Heart left ventricle (tissue), 16 donors: ENCODE measurements around the gene NPM3. TPM values are rescaled to one million over a fixed set of nuclear protein-coding genes. Genes with fewer than 3 reads are reported as not detected.
"Not testable (repeated sequence)": the region's sequence is repeated elsewhere in the genome, so short reads cannot be mapped to it uniquely, and the experiment has no call there.

Experiments used
- ATAC-seq, 4 donors: fragments of 200-7000 bp; cut with Tn5 transposase; one replicate each; pipeline ENCODE4 v1.9.1; 2020 to 2022; ENCODE audit warnings: moderate library complexity in 4 of 4, mild to moderate bottlenecking in 3 of 4, moderate number of reproducible peaks in 1 of 4
- DNase-seq, 5 donors: peaks; one replicate each; pipeline ENCODE4 v3.0.0-alpha.2; 2020
- H3K27ac ChIP-seq, 12 donors: fragments of 200-600 bp; sonication (generic) in 4 of 12; one replicate each; pipeline versions ENCODE4 v1.5.0 to v1.8.0; 2016 to 2022; ENCODE audit warnings: mild to moderate bottlenecking in 2 of 12
- H3K27me3 ChIP-seq, 9 donors: fragments of 200-600 bp; sonication (generic) in 2 of 9; one replicate each; pipeline versions ENCODE4 v1.5.1 to v1.8.0; 2016 to 2022; ENCODE audit warnings: mild to moderate bottlenecking in 3 of 9
- H3K36me3 ChIP-seq, 9 donors: fragments of 200-600 bp; sonication (generic) in 2 of 9; one replicate each; pipeline versions ENCODE4 v1.5.0 to v1.8.0; 2018 to 2022; ENCODE audit warnings: mild to moderate bottlenecking in 2 of 9
- H3K4me1 ChIP-seq, 12 donors: fragments of 200-600 bp; sonication (generic) in 4 of 12; one replicate each; pipeline versions ENCODE4 v1.5.0 to v1.8.0; 2016 to 2022; ENCODE audit warnings: mild to moderate bottlenecking in 3 of 12
- H3K4me3 ChIP-seq, 12 donors: fragments of 200-600 bp; sonication (generic) in 4 of 12; one replicate each; pipeline versions ENCODE4 v1.5.0 to v1.8.0; 2017 to 2022; ENCODE audit warnings: mild to moderate bottlenecking in 9 of 12, moderate library complexity in 4 of 12
- H3K9me3 ChIP-seq, 12 donors: fragments of 200-600 bp; sonication (generic) in 4 of 12; one replicate each; pipeline versions ENCODE4 v1.5.0 to v1.8.0; 2016 to 2022; ENCODE audit warnings: mild to moderate bottlenecking in 1 of 12
- POLR2A ChIP-seq, 2 donors: fragments of 450-650 bp; IDR thresholded peaks; one replicate each; pipeline ENCODE4 v1.6.1; 2017; ENCODE audit warnings: antibody characterized with exemption in 2 of 2, mild to moderate bottlenecking in 2 of 2, moderate library complexity in 2 of 2
- WGBS, 4 donors: extraction: QIAGEN DNeasy Blood & Tissue Kit in 2 of 4; methylation state at CpG; one replicate each; pipeline versions ENCODE4 v1.1.5 to v1.1.7; 2013 to 2018; 5-methylcytosine and 5-hydroxymethylcytosine counted together
- intact Hi-C, 10 donors: fragments of 100-400 bp; cut with DNase I; formaldehyde crosslinking; loops; one replicate each; pipeline versions ENCODE4 v1.11.1 to v1.14.2; 2022
- polyA plus RNA-seq, 2 donors: library from polyadenylated mRNA; stranded (reverse); fragments of 200-250 nt; gene quantifications; one replicate each; pipeline ENCODE4 v1.2.3, GENCODE V29; 2013
- total RNA-seq, 9 donors: library from RNA; depleted of rRNA in 2 of 9; stranded (reverse); fragments of >200 nt in 2 of 9; fragmentation: NEBNext Ultra II Directional in 3 of 9; extraction: Animal tissue kit (Norgen Biotek cat#: 25700) in 3 of 9; gene quantifications; one replicate each; pipeline versions ENCODE4 v1.1.0 to v1.2.4, GENCODE V29; 2016 to 2023
- TF ChIP-seq, protein P1 (sequence below), 12 donors: fragments of 200-600 bp; sonication (generic) in 4 of 12; IDR thresholded peaks; one replicate each; pipeline versions ENCODE4 v1.5.0 to v1.8.0; 2018 to 2022; ENCODE audit warnings: antibody characterized with exemption in 12 of 12, mild to moderate bottlenecking in 5 of 12
- donor health status: ischemic (EF 13 %, LVEDD 7.1; RV severe dilation, severe dysfunction).
- donor health status: healthy with polysubstance abuse.
- donor health status: DM: no; HTN: yes; CAD: no.
- donor health status: DM: no; HTN: no; CAD: no.
- donor health status: ischemic (EF 25% LVEDD 6.9; RV normal size, moderate dysfunction).
- donor health status: ischemic (EF 25% LVEDD 5.7; RV mildly dilated, moderate dysfunction).
- donor health status: healthy.
- donor health status: DM: yes; HTN: yes; CAD: no.
- donor health status: ischemic (EF 35%, LVEDD 5.7; RV mildly dilated, moderate dysfunction).
- donor health status: nonischemic (EF 11% LVEDD 7.7; RV severe dilation, severe dysfunction).
- donor health status: DM: yes; HTN: yes; CAD: no.
- donor health status: PGD.
- donor health status: ischemic (EF 29% LVEDD 5.4; RV normal size, mild dysfunction).
- donor health status: nonischemic (EF 23%, LVEDD 6.1; RV moderate dilation, normal function).

Gene NPM3
- total and polyA plus RNA-seq, 11 donors: 5.9 to 24.9 (median 10.5) TPM

DNA sequence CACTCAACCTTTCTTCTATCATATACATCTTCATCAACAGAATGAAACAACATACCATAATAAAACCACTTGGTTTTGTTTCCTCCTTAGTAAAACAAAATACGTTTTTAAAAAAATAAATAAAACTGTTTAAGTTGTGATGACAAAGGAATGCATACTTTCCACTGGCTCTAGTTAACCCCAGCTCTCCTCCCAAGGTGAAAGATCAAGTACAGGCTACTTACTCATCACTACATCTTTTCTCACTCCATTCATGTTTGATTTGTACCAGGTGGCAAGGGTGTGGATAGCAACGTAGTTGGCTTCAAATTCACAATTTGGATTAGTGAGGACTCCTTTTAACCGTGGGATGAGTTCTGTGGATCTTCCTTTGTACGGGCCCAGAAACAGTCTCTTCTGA, 20.3 kb upstream of the NPM3 start:
- no peaks in the 10 kb centered on the region for H3K9me3 ChIP-seq
- no peak overlapping the region for H3K4me3 ChIP-seq
- TF ChIP-seq, protein P1, sequence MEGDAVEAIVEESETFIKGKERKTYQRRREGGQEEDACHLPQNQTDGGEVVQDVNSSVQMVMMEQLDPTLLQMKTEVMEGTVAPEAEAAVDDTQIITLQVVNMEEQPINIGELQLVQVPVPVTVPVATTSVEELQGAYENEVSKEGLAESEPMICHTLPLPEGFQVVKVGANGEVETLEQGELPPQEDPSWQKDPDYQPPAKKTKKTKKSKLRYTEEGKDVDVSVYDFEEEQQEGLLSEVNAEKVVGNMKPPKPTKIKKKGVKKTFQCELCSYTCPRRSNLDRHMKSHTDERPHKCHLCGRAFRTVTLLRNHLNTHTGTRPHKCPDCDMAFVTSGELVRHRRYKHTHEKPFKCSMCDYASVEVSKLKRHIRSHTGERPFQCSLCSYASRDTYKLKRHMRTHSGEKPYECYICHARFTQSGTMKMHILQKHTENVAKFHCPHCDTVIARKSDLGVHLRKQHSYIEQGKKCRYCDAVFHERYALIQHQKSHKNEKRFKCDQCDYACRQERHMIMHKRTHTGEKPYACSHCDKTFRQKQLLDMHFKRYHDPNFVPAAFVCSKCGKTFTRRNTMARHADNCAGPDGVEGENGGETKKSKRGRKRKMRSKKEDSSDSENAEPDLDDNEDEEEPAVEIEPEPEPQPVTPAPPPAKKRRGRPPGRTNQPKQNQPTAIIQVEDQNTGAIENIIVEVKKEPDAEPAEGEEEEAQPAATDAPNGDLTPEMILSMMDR (IDR thresholded peaks at IDR 0.05): no peak
- TF ChIP-seq POLR2A (IDR thresholded peaks at IDR 0.05): no peak
- H3K36me3 ChIP-seq: peaks cover 0 to 100% (median 100%) of the 10 kb centered on the region in 9 donors
- H3K27ac ChIP-seq: no peak overlapping the region
- H3K4me1 ChIP-seq: peaks cover 0 to 9% (median 0%) of the 10 kb centered on the region in 12 donors
- 70 to 74% (median 71%) methylated on average over 4 of the region's 4 CpGs for WGBS, 4 donors
- DNase-seq (no peak), ATAC-seq (no peak)
- intact Hi-C loops: no loop called here
- H3K27me3 ChIP-seq: no peaks in the 10 kb centered on the region

DNA sequence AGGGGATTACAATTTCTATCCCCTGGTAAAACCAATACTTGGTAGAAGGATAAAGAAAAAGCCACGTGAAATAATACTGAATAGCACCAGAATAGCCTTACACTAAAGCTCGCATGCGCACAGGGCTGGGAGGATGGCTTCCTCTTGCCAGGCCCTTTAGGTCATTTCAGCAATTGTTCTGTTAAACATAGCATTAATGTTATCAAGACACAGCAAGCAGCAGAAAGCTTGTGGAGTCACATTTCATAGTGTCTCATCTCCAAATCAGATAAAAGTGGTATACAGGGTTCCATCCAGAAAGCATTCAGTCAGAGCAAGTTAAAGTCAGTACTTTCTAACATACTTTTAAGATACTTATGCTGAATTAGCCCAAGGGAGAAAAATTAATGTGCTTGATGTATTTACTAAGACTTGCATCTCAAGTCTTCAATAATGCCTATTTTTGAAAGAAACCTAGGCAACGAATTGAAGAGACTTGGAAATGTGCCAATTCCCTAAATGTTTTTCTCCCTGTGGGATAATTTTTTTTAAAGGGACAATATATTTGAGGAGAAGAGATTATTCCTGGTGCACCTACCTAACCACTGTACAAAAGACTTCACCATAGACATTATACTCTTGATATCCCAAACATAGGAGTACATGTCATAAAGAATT, 14.3 kb upstream of the NPM3 start:
- peaks cover 0 to 100% (median 100%) of the 10 kb centered on the region in 9 donors for H3K36me3 ChIP-seq
- ATAC-seq: peak in 1 of 4 donors; percentile 10

DNA sequence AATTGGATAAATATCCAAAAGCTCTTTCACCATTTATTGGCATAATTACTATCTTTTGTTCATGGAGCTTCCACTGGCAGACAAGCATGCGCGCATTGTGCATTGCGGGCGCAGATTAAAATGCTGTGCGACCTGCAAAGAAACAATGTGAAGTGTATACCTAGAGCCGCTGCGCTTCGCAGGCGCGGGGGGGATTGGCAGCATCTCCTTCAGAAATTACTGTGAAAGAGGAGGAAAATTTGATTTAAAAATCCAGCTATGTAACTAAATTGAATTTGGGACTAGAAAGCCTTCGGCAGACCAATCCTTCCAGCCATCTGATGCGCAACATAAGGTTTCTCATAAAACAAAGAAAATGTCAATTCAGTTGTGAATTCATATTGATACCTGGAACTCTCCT, 10.3 kb upstream of the NPM3 start:
- peaks cover 0 to 100% (median 100%) of the 10 kb centered on the region in 9 donors for H3K36me3 ChIP-seq

More for the DNA sequence above, 14.3 kb upstream of the NPM3 start:
- intact Hi-C loops: no loop called here
- H3K4me3 ChIP-seq: no peak overlapping the region
- no peaks in the 10 kb centered on the region for H3K27me3 ChIP-seq
- 52 to 62% (median 61%) methylated on average over 4 of the region's 4 CpGs for WGBS, 4 donors
- DNase-seq: no peak
- no peaks in the 10 kb centered on the region for H3K9me3 ChIP-seq
- H3K4me1 ChIP-seq: peaks cover 0 to 16% (median 3%) of the 10 kb centered on the region in 12 donors
- no peak overlapping the region for H3K27ac ChIP-seq
- TF ChIP-seq, protein P1 (IDR thresholded peaks at IDR 0.05): no peak
- no peak for TF ChIP-seq POLR2A (IDR thresholded peaks at IDR 0.05)

DNA sequence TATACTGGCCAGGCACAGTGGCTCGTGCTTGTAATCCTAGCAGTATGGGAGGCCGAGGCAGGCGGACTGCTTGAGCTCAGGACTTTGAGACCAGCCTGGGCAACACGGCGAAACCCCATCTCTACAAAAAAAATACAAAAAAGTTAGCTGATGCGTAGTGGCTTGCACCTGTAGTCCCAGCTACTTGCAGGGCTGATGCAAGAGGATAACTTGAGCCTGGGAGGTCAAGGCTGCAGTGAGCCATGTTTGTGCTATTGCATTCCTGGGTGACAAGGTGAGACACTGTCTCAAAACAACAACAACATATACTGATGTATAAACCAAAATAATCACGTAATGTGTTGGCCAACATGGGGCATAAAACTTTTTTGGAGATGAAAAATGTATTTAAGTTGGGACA, 6.4 kb upstream of the NPM3 start:
- 94 to 98% (median 96%) methylated on average over 7 of the region's 7 CpGs for whole genome bisulfite sequencing, 4 donors
- intact Hi-C loops: no loop called here
- TF ChIP-seq, protein P1 (IDR thresholded peaks at IDR 0.05): no peak
- no peak for TF ChIP-seq POLR2A (IDR thresholded peaks at IDR 0.05)

More for the DNA sequence above, 10.3 kb upstream of the NPM3 start:
- WGBS, 4 donors: 97 to 98% (median 97%) methylated on average over 12 of the region's 12 CpGs
- H3K27me3 ChIP-seq: no peaks in the 10 kb centered on the region
- peaks cover 0 to 11% (median 3%) of the 10 kb centered on the region in 12 donors for H3K4me1 ChIP-seq
- DNase-seq (no peak), ATAC-seq (no peak)
- TF ChIP-seq, protein P1 (IDR thresholded peaks at IDR 0.05): no peak
- no peak for TF ChIP-seq POLR2A (IDR thresholded peaks at IDR 0.05)
- intact Hi-C loops: no loop called here
- H3K27ac ChIP-seq: no peak overlapping the region
- no peaks in the 10 kb centered on the region for H3K9me3 ChIP-seq
- H3K4me3 ChIP-seq: no peak overlapping the region

DNA sequence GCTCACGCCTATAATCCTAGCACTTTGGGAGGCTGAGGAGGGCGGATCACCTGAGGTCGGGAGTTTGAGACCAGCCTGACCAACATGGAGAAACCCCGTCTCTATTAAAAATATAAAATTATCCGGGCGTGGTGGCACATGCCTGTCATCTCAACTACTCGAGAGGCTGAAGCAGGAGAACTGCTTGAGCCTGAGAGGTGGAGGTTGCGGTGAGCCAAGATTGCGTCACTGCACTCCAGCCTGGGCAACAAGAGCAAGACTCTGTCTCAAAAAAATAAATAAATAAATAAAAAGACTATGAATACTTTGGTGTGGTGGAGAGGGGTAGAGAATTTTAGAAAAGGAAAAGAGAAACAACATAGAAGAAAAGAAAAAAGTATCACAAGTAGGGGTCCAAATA, 6.0 kb upstream of the NPM3 start:
- H3K4me1 ChIP-seq, H3K27ac ChIP-seq, DNase-seq, ATAC-seq, H3K9me3 ChIP-seq, H3K27me3 ChIP-seq, intact Hi-C loops, H3K4me3 ChIP-seq: not testable (repeated sequence)
- WGBS, 4 donors: 89 to 92% (median 90%) methylated on average over 9 of the region's 9 CpGs
- peaks cover 0 to 100% (median 100%) of the 10 kb centered on the region in 9 donors for H3K36me3 ChIP-seq

More for the DNA sequence above, 6.4 kb upstream of the NPM3 start:
- Histone ChIP-seq H3K4me3 (no peak overlapping the region), H3K36me3 (peaks cover 0 to 100% (median 100%) of the 10 kb centered on the region in 9 donors), H3K27ac (no peak overlapping the region), H3K4me1 (peaks cover 0 to 4% (median 0%) of the 10 kb centered on the region in 12 donors), H3K9me3 (no peaks in the 10 kb centered on the region), H3K27me3 (no peaks in the 10 kb centered on the region)
- DNase-seq: no peak
- ATAC-seq: no peak
